GM12865 (cell line): ENCODE data around the gene MECP2.

Source experiments
- DNase-seq: peaks from one replicate; pipeline ENCODE4 v3.0.0; 2010; ENCODE audit warnings: low read depth
- H3K4me3 ChIP-seq: 2 replicates; pipeline ENCODE4 v1.5.1; 2011; ENCODE audit warnings: mild to moderate bottlenecking, low read depth, low read length, control low read depth
- TF ChIP-seq, protein P1 (sequence below): IDR thresholded peaks from 2 replicates; pipeline ENCODE4 v1.5.1; 2011; ENCODE audit warnings: low read length, control low read depth, low read depth, inconsistent platforms; ENCODE audit not compliant: insufficient read depth; ENCODE audit errors: missing control alignments

MECP2 gene

DNA sequence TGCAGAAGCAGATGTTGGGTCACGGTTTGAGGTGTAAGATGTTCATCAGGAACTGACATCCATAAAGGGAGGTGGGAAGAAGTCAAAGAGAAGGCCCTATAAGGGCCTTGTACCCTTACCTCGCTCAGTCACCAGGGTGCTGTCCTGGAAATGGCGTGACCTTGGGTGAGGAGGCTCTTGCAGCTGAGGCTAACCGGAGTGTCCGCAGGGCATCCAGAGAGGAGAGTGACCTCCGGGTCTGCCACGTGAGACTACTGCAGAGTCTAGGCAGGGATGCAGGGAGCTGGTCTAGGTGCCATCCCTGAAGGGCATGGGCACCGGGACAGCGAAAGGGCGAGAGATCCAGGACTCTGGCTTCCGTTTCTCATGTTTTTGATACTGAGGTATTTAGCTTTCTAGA, 49.1 kb downstream of the MECP2 start:
- H3K4me3 ChIP-seq: no peak overlapping the region
- TF ChIP-seq, protein P1, sequence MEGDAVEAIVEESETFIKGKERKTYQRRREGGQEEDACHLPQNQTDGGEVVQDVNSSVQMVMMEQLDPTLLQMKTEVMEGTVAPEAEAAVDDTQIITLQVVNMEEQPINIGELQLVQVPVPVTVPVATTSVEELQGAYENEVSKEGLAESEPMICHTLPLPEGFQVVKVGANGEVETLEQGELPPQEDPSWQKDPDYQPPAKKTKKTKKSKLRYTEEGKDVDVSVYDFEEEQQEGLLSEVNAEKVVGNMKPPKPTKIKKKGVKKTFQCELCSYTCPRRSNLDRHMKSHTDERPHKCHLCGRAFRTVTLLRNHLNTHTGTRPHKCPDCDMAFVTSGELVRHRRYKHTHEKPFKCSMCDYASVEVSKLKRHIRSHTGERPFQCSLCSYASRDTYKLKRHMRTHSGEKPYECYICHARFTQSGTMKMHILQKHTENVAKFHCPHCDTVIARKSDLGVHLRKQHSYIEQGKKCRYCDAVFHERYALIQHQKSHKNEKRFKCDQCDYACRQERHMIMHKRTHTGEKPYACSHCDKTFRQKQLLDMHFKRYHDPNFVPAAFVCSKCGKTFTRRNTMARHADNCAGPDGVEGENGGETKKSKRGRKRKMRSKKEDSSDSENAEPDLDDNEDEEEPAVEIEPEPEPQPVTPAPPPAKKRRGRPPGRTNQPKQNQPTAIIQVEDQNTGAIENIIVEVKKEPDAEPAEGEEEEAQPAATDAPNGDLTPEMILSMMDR: no peak
- DNase-seq: no peak

DNA sequence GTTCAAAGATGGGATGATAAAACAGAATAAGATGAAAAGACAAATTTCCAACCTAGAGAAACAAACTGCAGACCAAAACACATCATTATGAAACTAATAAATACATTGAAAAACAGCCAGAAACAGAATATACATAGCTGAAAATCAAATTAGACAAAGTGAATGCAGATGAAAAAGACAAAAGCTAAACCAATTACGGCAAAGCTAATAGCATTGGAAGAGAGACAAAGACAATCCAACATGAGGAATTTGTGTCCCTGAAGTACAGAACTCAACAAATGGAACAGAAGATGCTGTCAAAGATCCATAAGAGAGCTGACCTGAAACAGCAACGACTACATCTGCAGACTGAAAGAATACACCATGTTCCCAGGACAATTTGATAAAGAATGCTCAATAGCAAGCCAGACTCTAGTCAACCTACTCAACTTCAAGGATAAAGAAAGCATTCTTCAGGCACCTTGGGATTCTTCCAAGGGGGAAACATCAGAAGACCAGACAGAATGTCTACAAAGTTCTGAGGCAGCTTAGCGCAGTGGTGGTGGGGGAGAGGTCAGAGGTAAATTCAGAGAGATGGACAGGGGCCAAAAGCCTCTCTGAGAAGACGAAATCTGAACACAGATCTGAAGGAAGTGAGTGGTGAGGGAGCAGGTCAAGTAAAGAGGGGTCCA, 50.4 kb downstream of the MECP2 start:
- DNase-seq: no peak
- H3K4me3 ChIP-seq: no peak overlapping the region
- TF ChIP-seq, protein P1: no peak

DNA sequence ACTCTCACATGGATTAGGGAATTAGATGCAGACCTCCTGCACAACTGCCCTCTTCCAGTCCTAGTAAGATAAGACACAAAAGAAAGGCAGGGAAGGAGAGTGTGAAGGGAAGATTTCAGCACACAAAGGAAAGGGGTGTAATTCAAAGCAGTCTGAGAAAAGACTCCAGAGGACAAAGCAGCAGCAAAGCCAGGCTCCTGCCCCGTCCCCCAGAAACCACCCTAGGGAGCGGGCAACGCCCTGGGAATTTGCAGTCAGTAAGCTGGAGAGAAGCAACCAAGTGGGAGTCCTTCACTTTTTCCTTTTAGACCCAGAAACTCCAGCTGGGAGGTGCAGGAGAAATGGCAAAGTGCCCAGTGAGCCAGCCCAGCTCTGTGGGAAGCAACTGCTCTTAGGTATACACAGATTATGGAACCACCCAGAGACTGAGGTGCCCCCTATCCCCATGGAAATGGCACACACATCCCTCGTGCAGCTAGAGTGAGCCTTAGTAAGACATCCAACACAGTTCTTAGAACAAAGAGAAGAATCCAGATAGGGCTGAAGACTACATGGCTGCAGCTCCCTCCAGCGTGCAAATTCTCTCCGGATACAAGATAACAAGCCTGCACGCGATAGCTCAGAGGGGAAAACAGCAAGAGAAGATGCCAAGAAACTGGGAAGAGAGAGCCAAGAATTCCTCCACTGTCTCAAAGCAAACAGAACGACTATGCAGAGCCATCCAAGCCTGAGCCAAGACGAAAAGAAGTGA, 51.3 kb downstream of the MECP2 start:
- TF ChIP-seq, protein P1: no peak
- no peak for DNase-seq
- H3K4me3 ChIP-seq: no peak overlapping the region

DNA sequence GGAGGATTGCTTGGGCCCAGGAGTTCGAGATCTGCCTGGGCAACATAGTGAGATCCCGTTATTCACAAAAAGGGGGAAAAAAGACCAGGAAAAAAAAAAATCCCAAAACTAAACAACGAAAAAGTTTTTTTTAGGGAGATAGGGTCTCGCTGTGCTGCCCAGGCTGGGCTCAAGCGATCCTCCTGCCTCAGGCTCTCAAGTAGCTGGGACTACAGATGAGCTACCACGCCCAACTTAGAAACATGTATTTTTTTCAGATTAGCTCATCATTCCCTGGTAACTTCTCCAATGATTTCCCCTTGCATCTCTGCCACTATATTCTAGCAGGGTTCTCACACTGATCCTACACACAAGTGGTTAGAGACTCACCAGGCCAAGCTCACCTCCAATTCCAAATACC, 53.4 kb downstream of the MECP2 start:
- TF ChIP-seq, protein P1: no peak
- no peak for DNase-seq
- no peak overlapping the region for H3K4me3 ChIP-seq

DNA sequence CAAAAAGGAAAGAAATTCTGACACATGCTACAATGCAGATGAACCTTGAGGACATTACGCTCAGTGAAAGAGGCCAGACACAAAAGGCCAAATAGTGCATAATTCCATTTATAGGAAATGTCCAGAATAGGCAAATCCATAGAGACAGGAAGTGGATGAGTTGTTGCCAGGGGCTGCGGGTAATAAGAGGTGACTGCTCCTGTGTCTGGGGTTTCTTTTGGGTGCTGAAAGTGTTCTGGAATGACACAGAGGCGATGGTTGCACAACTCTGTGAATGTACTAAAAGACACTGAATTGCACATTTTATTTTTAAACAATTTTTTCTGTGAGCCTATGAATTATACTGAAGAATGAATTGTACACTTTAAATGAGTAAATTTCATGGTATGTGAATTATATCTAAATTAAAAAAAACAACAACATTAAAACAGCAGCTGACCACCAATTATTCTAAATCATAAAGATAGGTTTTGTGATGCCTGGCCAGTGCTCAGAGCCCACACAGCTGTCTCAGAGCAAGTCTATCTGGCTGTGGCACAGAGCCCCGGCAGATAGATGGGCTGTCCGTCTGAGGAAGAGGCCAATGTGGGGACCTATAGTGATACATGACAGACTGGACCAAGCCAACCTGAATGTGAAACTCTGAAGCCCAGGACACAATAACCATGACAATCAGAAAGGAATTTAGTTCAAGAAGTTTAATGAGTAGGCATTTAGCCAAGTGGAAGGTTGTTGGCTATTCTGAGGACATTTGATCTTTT, 54.3 kb downstream of the MECP2 start:
- DNase-seq: no peak
- TF ChIP-seq, protein P1: no peak
- H3K4me3 ChIP-seq: no peak overlapping the region

DNA sequence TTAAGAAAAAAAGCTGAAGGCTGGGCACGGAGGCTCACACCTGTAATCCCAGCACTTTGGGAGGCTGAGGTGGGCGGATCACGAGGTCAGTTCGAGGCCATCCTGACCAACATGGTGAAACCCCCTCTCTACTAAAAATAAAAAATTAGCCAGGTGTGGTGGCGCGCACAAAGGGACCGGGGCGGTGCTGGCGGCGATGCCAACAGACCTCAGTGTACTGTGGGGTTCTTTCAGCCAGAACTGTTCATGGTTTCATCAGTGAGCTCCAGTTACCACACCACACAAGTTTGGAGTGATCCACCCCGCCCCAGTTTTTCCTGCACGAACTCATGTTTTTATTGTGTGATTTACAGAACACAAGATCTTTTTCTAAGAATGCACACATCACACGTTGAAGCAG, 56.7 kb downstream of the MECP2 start:
- no peak overlapping the region for H3K4me3 ChIP-seq
- TF ChIP-seq, protein P1: no peak
- DNase-seq: peak; percentile 24
